ENCODE measurements around the gene EFNA5.

EFNA5 gene

GRCh38 chr5:107531308-107531707 lies 139.4 kb downstream of the EFNA5 start:
- DNase-seq (ENCODE audit: low read depth in 2 of 2), result no peak
- TF ChIP-seq CTCF (IDR thresholded peaks at IDR 0.05; ENCODE audit: low read depth, low read length), result no peak
- H3K4me3 ChIP-seq (replicated peaks in 1 of 2; ENCODE audit: low read depth in 2 of 2, low read length in 2 of 2), result no peak overlapping the region

GRCh38 chr5:107529618-107530017 lies 141.1 kb downstream of the EFNA5 start:
- DNase-seq (ENCODE audit: low read depth in 2 of 2), result no peak
- H3K4me3 ChIP-seq (replicated peaks in 1 of 2; ENCODE audit: low read depth in 2 of 2, low read length in 2 of 2), result no peak overlapping the region
- TF ChIP-seq CTCF (IDR thresholded peaks at IDR 0.05; ENCODE audit: low read depth, low read length), result no peak

- no peak for TF ChIP-seq CTCF (IDR thresholded peaks at IDR 0.05; ENCODE audit: low read depth, low read length)
- H3K4me3 ChIP-seq (replicated peaks in 1 of 2; ENCODE audit: low read depth in 2 of 2, low read length in 2 of 2), result no peak overlapping the region
- peak; percentile 33 to 38 for DNase-seq (ENCODE audit: low read depth in 2 of 2)
These were observed 144.3 kb downstream of the EFNA5 start for GRCh38 chr5:107526270-107526937.

- TF ChIP-seq CTCF (IDR thresholded peaks at IDR 0.05; ENCODE audit: low read depth, low read length), result no peak
- H3K4me3 ChIP-seq (replicated peaks in 1 of 2; ENCODE audit: low read depth in 2 of 2, low read length in 2 of 2), result no peak overlapping the region
- no peak for DNase-seq (ENCODE audit: low read depth in 2 of 2)
These were observed 146.6 kb downstream of the EFNA5 start for GRCh38 chr5:107524111-107524510.

- no peak for TF ChIP-seq CTCF (IDR thresholded peaks at IDR 0.05; ENCODE audit: low read depth, low read length)
- peak in 1 of 2 donors; percentile 51 for DNase-seq (ENCODE audit: low read depth in 2 of 2)
- no peak overlapping the region for H3K4me3 ChIP-seq (replicated peaks in 1 of 2; ENCODE audit: low read depth in 2 of 2, low read length in 2 of 2)
These were observed 147.6 kb downstream of the EFNA5 start for GRCh38 chr5:107523029-107523680.

GRCh38 chr5:107522456-107522855 lies 148.3 kb downstream of the EFNA5 start:
- H3K4me3 ChIP-seq (replicated peaks in 1 of 2; ENCODE audit: low read depth in 2 of 2, low read length in 2 of 2), result no peak overlapping the region
- DNase-seq (ENCODE audit: low read depth in 2 of 2), result no peak
- no peak for TF ChIP-seq CTCF (IDR thresholded peaks at IDR 0.05; ENCODE audit: low read depth, low read length)
